Smooth muscle cell (in vitro differentiated cells): Measurements from ENCODE around the gene XYLT1. TPM values are rescaled to one million over a fixed set of nuclear protein-coding genes. Genes with fewer than 3 reads are reported as not detected.

Source experiments
- DNase-seq: peaks from one replicate; lab custom pipeline; 2025; ENCODE audit not compliant: unreplicated experiment; lab: John Stamatoyannopoulos, UW
- H2AFZ ChIP-seq: fragments of 200-600 bp; sonication (generic); 2 replicates; pipeline ENCODE4 v1.6.0; 2016; ENCODE audit warnings: antibody characterized with exemption, low read depth, mild to moderate bottlenecking
- H3F3A ChIP-seq: fragments of 200-600 bp; sonication (generic); 2 replicates; pipeline ENCODE4 v1.6.0; 2017; ENCODE audit warnings: antibody characterized with exemption, low read depth
- H3K27ac ChIP-seq: fragments of 200-600 bp; sonication (generic); 2 replicates; pipeline ENCODE4 v1.5.1; 2016; ENCODE audit warnings: low read depth, mild to moderate bottlenecking
- H3K27me3 ChIP-seq: fragments of 200-600 bp; sonication (generic); 2 replicates; pipeline ENCODE4 v1.6.1; 2016; ENCODE audit warnings: low read depth, mild to moderate bottlenecking
- H3K36me3 ChIP-seq: fragments of 200-600 bp; sonication (generic); 2 replicates; pipeline ENCODE4 v1.5.1; 2016; ENCODE audit warnings: low read depth
- H3K4me1 ChIP-seq: fragments of 200-600 bp; sonication (generic); 2 replicates; pipeline ENCODE4 v1.5.1; 2016; ENCODE audit warnings: low read depth
- H3K4me2 ChIP-seq: fragments of 200-600 bp; sonication (generic); 2 replicates; pipeline ENCODE4 v1.6.0; 2016; ENCODE audit warnings: mild to moderate bottlenecking
- H3K4me3 ChIP-seq: fragments of 200-600 bp; sonication (generic); 2 replicates; pipeline ENCODE4 v1.5.1; 2016; ENCODE audit warnings: mild to moderate bottlenecking
- H3K79me2 ChIP-seq: fragments of 200-600 bp; sonication (generic); 2 replicates; pipeline ENCODE4 v1.6.0; 2016; ENCODE audit warnings: low read depth, mild to moderate bottlenecking
- H3K9ac ChIP-seq: fragments of 200-600 bp; sonication (generic); 2 replicates; pipeline ENCODE4 v1.6.0; 2016; ENCODE audit warnings: low read depth
- H3K9me3 ChIP-seq: fragments of 200-600 bp; sonication (generic); replicated peaks from 2 replicates; pipeline ENCODE4 v1.5.1; 2016; ENCODE audit warnings: low read depth
- H4K20me1 ChIP-seq: fragments of 200-600 bp; sonication (generic); 2 replicates; pipeline ENCODE4 v1.6.0; 2016; ENCODE audit warnings: low read depth
- CTCF ChIP-seq: fragments of 200-600 bp; sonication (generic); IDR thresholded peaks from 2 replicates; pipeline ENCODE4 v1.5.1; 2017; ENCODE audit warnings: borderline replicate concordance, mild to moderate bottlenecking, antibody characterized with exemption; ENCODE audit not compliant: insufficient read depth, poor library complexity, severe bottlenecking
- WGBS: methylation state at CpG from one replicate; pipeline ENCODE4 v1.1.7; 2016; ENCODE audit warnings: low lambda C conversion rate; 5-methylcytosine and 5-hydroxymethylcytosine counted together
- polyA plus RNA-seq: library from polyadenylated mRNA; unstranded; fragments of >200 nt; fragmentation: Nextera tagmentation; extraction: Ambion mirVana; gene quantifications from 2 replicates; pipeline ENCODE4 v1.2.1, GENCODE V29; 2016
- total RNA-seq: library from RNA; depleted of rRNA; stranded (reverse); fragments of >200 nt; gene quantifications from 2 replicates; pipeline ENCODE4 v1.2.3, GENCODE V29; 2014

The XYLT1 gene
- total and polyA plus RNA-seq, 2 experiments from 2014 or later = 9.5 to 19.9 TPM

GRCh38 chr16:17448640-17449638 lies 21.8 kb downstream of the XYLT1 start:
- no peak for DNase-seq
- Histone ChIP-seq H2AFZ (no peak overlapping the region), H3K4me1 (peaks cover 16% of the 10 kb centered on the region), H3F3A (peaks cover 11% of the 10 kb centered on the region), H3K4me3 (no peak overlapping the region), H3K36me3 (no peaks in the 10 kb centered on the region), H3K79me2 (peaks cover 10% of the 10 kb centered on the region), H3K9me3 (no peaks in the 10 kb centered on the region), H4K20me1 (peaks cover 93% of the 10 kb centered on the region), H3K27me3 (no peaks in the 10 kb centered on the region), H3K9ac (no peak overlapping the region), H3K27ac (no peak overlapping the region), H3K4me2 (no peak overlapping the region)
- TF ChIP-seq CTCF = no peak
- 91% methylated on average over 13 of the region's 15 CpGs for WGBS

- no peaks in the 10 kb centered on the region for H3K27me3 ChIP-seq
- peaks cover under 1% of the 10 kb centered on the region for H3K79me2 ChIP-seq
- no peaks in the 10 kb centered on the region for H3K4me1 ChIP-seq
- no peak overlapping the region for H3K27ac ChIP-seq
- WGBS = 85% methylated on average over 5 of the region's 5 CpGs
- TF ChIP-seq CTCF = no peak
- H3K36me3 ChIP-seq = no peaks in the 10 kb centered on the region
- no peak overlapping the region for H3K4me2 ChIP-seq
- H4K20me1 ChIP-seq = peaks cover 89% of the 10 kb centered on the region
- no peak for DNase-seq
- H3K9ac ChIP-seq = no peak overlapping the region
- H3K4me3 ChIP-seq = no peak overlapping the region
- H3K9me3 ChIP-seq = no peaks in the 10 kb centered on the region
- H2AFZ ChIP-seq = no peak overlapping the region
- no peaks in the 10 kb centered on the region for H3F3A ChIP-seq
These were observed 23.6 kb downstream of the XYLT1 start for GRCh38 chr16:17447101-17447569.

- H2AFZ ChIP-seq = no peak overlapping the region
- H3K27me3 ChIP-seq = no peaks in the 10 kb centered on the region
- H3K36me3 ChIP-seq = no peaks in the 10 kb centered on the region
- H3K27ac ChIP-seq = no peak overlapping the region
- no peaks in the 10 kb centered on the region for H3K4me1 ChIP-seq
- H3F3A ChIP-seq = no peaks in the 10 kb centered on the region
- no peak overlapping the region for H3K9ac ChIP-seq
- peaks cover 87% of the 10 kb centered on the region for H4K20me1 ChIP-seq
- 74% methylated on average over 9 of the region's 10 CpGs for WGBS
- H3K4me3 ChIP-seq = no peak overlapping the region
- DNase-seq = no peak
- no peak for TF ChIP-seq CTCF
- H3K9me3 ChIP-seq = no peaks in the 10 kb centered on the region
- H3K79me2 ChIP-seq = no peaks in the 10 kb centered on the region
- no peak overlapping the region for H3K4me2 ChIP-seq
These were observed 24.1 kb downstream of the XYLT1 start for GRCh38 chr16:17446661-17447060.
